GM18867 (cell line): Measurements from ENCODE around the gene TMCO5A.

Experiments used
- ATAC-seq: cut with Tn5 transposase; IDR thresholded peaks from one replicate; pipeline ENCODE4 v1.9.1; 2021; ENCODE audit warnings: mild to moderate bottlenecking, moderate library complexity; ENCODE audit not compliant: unreplicated experiment

The TMCO5A gene

DNA sequence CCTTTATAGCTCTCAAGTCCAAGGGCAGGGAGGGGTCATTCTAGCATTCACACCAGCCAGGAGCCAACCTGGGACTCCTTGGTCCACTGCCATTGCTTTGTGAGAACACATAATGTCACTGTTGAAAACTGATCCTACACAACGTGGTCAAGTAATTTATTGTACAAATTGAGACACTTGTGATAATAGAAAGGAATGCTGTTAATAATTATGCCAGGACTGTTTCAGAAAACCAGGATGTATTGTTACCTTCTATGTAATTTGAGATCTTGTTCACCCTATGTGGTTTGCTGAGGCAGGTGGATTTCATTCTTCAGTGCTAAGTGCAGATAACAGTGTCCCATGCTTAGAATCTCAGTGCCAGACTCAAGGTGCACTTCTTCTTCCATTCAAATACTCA lies 33.3 kb downstream of the TMCO5A start:
- no peak for ATAC-seq

DNA sequence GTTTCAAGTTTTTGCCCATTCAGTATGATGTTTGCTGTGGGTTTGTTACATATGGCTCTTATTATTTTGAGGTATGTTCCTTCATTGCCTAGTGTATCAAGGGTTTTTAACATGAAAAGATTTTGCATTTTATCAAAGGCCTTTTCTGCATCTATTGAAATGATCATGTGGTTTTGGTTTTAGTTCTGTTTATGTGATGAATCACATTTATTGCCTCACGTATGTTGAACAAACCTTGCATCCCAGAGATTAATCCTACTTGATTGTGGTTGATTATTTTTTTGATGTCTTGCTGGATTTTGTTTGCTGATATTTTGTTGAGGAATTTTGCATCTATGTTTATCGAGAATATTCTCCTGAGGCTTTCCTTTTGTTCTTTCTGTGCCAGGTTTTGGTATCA lies 39.4 kb downstream of the TMCO5A start:
- ATAC-seq = no peak

DNA sequence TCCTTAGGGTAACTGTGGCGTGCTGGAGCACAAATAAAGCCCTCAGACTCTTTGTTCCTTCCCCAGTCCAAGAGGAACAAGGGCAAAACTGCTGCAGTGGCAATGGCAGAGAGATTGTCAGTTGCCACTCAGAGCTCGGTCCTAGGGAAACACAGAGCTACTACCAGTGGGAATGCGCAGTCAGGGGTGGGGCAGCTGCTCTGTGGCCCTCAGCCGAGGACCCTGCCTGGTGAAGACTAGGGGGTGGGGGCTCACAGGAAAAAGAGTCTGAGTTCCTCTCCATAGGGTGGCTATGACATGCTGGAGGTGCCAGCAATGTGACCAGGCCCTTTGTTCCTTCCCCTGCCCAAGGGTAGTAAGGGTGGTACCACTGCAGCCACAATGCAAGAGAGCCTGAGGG lies 43.8 kb downstream of the TMCO5A start:
- no peak for ATAC-seq

DNA sequence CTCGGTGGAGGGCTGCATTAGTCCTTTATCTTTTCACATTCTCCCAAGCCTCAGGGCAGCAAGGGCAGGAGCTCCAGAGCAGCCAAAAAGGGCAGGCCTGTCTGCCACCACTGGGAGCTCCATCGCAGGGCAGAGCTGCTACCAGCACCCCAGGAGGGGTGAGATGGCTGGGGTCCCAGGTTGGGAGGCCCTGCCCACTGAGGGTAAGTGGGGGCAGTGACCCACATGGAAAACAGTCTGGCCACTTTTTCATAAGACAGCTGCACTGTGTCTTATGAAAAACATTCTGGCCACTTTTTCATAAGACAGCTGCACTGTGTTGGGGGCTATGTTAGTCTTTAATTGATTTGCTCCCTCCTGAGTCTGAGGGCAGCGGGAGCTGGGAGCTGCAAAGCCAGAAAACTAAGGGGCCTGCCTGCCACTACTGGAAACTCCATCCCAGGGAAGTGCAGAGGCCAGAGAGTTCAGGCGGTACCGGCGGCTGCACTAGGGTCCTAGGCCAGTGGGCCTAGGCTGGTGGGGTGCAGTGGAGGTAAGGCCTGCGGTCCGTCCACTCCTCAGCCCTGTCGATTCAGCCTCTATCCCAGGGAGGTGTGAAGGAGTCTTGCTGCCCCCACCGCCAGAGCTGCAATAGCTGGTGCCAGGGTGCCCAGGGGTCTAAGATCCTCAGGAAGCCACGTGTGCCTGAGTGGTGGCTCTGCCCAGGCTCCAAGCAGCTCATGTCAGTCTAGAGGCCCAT lies 45.4 kb downstream of the TMCO5A start:
- no peak for ATAC-seq

DNA sequence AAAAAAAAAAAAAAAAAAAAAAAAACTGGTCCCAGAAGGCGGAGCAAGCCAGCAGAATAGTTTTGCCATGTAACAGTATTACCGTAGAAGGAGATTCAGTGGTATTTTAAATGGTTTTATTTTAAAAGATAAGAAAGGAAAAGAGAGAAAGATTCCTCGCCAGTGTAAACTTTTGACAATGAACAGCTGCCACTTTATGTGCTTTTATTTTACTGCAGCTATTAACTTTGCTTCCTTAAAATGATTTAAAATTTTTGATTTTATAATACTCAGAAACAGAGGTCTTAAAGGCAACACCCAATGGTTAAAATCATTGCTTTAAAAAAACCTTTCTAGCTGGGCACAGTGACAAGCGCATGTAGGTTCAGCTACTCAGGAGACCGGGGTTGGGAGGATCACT lies 46.8 kb downstream of the TMCO5A start:
- no peak for ATAC-seq

DNA sequence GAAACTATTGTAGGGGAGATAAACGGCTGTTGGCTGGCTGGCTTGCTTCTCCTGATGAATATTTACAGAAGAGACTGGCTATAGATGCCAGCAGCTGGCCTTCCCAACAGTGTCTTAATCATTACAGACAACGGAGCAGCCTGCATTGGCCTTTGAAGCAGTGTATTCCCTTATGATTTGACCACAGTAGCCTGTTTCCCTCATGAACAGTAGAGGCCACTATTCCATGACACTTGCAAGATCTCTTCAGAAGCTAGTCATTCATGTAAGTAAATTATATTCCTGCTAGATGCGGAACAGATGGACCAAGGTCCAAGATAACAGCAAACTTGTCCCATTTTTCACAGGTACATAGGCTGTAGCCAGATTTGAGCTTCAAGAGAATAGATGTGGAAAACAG lies 47.3 kb downstream of the TMCO5A start:
- no peak for ATAC-seq

DNA sequence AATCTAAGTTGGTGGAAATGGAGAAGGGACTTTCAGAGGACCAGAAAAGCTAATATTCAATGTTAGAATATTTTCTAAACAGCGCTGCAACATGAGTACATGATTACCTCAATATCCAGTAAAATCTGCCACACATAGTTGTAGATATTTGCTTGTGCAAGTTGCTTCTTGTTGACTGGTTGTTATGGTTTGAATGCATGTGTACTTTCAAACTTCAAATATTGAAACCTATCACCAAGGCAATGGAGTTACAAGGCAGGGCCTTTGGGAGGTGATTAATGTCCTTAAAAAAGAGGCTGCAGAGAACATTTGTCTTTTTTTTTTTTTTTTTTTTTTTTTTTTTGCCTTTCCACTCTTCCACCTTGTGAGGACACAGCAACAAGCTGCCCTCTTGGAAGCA lies 49.9 kb downstream of the TMCO5A start:
- ATAC-seq = no peak

DNA sequence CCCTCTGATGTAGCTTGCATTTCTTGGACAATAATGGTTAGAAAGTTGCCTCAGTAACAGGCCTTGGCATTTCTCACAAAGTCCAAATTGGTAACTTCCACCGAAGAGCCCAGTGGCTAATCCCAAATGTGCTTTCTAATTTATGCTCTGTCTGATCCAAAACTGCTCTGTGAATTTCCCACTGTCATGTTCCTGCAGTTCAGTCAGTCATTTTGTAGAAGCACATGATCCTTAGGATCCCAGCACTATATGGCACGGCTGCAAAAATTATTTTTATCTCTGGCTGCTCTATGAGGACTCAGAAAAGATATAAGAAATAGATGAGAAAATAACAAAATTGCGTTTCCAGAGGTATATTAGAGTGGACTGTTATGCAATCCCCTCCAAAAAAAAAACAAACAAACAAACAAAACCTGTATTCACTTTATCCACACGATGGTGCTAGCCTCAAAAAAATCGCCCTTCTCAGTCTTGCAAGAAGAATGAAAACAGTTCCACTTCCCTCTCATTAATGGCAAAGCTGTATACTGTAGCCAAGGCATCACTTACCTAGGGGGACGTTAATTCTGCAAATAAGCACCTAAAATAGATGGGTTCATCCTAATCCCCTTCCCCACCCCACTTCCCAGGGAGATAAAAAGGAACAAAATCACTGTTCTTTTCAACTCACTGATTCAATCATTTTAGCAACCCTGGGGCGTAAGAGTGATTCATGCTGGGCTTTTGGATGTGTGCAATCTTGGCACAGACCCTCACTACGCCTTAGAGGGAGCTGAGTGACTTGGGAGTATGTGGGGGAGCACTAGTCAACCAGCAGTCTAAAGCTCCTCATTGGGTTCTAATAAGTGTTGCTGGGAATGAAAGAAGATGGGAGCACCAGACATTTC lies 61.3 kb downstream of the TMCO5A start:
- peak; percentile 80 for ATAC-seq
